Measurements from ENCODE around the gene HPGD. TPM values are rescaled to one million over a fixed set of nuclear protein-coding genes. Genes with fewer than 3 reads are reported as not detected.

HPGD gene
- total and polyA plus RNA-seq, 2 of the 4 experiments (the other 2 are of a cell fraction): not detected

DNA sequence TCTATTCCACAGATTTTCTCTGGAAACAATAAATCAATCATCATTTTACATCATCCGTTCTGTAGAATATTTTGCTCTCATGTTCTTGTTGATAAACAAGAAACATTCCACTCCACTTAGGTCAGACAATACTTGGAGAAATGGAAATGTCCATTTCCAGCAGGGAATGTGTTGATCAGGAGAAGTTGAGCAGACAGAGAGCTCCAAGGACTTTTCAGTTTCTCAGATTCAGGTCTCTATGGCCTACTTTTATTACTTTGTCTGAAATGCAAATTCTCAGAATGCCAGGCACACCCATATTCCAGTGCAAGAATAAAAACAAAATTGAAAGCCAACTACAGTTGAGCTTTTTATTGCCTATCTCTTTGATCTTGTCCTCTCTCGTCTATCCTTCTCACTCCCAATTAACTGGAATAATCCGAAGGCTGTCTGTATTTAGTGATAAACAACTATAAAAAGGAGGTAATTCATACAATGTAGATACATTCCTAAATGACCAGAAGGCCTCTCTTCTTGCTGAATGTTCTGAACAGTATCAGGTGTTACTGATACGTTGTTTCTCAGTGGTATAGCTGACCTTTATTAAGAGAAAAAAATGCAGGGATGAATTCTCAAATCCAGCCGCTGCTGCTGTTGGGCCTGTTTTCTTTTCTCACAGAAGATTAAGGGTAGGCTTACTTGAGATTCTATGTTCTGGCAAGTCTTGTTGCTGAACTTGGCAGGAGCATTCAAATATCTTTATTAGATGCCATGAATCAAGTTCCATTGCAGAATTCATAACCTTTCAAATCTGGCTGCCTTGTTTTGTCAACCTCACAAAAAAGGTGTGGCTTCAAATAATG, 72.1 kb downstream of the HPGD start:
- Histone ChIP-seq H3K14ac (replicated peaks; ENCODE audit: low read depth, low read length) (no peak overlapping the region), H3K9ac (ENCODE audit: low read depth, low read length) (no peak overlapping the region), H2BK120ac (ENCODE audit: low read depth, low read length) (no peak overlapping the region), H4K20me1 (ENCODE audit: insufficient read depth, low read length) (no peaks in the 10 kb centered on the region), H3K27me3 (ENCODE audit: control insufficient read depth, insufficient read depth, low read length) (no peaks in the 10 kb centered on the region), H3K18ac (ENCODE audit: low read depth, low read length) (no peak overlapping the region), H3K23ac (ENCODE audit: low read depth, low read length) (no peak overlapping the region), H2BK5ac (ENCODE audit: low read depth, low read length, poor library complexity, severe bottlenecking) (no peak overlapping the region), H3K9me1 (ENCODE audit: insufficient read depth, low read length) (no peaks in the 10 kb centered on the region), H3K27ac (ENCODE audit: insufficient read depth, low read length) (no peak overlapping the region), H3K56ac (ENCODE audit: extremely low read depth, insufficient read depth, low read length) (no peak overlapping the region), H3K4me1 (ENCODE audit: control insufficient read depth, insufficient read depth, low read length) (no peaks in the 10 kb centered on the region), H4K5ac (ENCODE audit: low read depth, low read length) (no peak overlapping the region), H2BK15ac (ENCODE audit: low read depth, low read length) (no peak overlapping the region), H2BK20ac (ENCODE audit: low read depth, low read length) (no peak overlapping the region), H3K9me3 (ENCODE audit: control insufficient read depth, insufficient read depth, low read length) (no peaks in the 10 kb centered on the region), H4K91ac (ENCODE audit: insufficient read depth, low read depth, low read length) (no peak overlapping the region), H2AFZ (replicated peaks; ENCODE audit: low read length, poor library complexity) (no peak overlapping the region), H3K4ac (ENCODE audit: low read depth, low read length) (no peak overlapping the region), H2AK9ac (replicated peaks; ENCODE audit: low read depth, low read length, poor library complexity) (no peak overlapping the region), H3K4me3 (ENCODE audit: insufficient read depth, low read depth, low read length) (no peak overlapping the region), H3K4me2 (ENCODE audit: low read depth, low read length) (no peak overlapping the region), H3K79me1 (ENCODE audit: low read depth in 1 of 2, low read length in 2 of 2) (no peaks in the 10 kb centered on the region), H2AK5ac (ENCODE audit: low read depth, low read length) (no peak overlapping the region), H4K8ac (ENCODE audit: low read depth in 2 of 2, low read length in 2 of 2) (no peak overlapping the region), H3K36me3 (ENCODE audit: control insufficient read depth, insufficient read depth, low read length) (no peaks in the 10 kb centered on the region)
- 21% methylated on average over 2 of the region's 5 CpGs; no CpG with 5 or more reads in 1 of the 2 experiments for WGBS, 2 experiments (ENCODE audit: extremely low coverage in 2 of 2, insufficient read length in 1 of 2)
- ChIA-PET POLR2A (ENCODE audit: unreplicated experiment) (no interaction called here), CTCF (no interaction called here)
- ATAC-seq (ENCODE audit: low read depth): no peak
- dilution Hi-C loops (cut with HindIII; ENCODE audit: low sequenced_read_pairs, unreplicated experiment) (no loop called here), in situ Hi-C loops (cut with MboI; ENCODE audit: low sequenced_read_pairs) (no loop called here), intact Hi-C loops (cut with micrococcal nuclease) (no loop called here)
- BruUV-seq (replicated peaks): no TSS peak
- TF ChIP-seq, protein P1, sequence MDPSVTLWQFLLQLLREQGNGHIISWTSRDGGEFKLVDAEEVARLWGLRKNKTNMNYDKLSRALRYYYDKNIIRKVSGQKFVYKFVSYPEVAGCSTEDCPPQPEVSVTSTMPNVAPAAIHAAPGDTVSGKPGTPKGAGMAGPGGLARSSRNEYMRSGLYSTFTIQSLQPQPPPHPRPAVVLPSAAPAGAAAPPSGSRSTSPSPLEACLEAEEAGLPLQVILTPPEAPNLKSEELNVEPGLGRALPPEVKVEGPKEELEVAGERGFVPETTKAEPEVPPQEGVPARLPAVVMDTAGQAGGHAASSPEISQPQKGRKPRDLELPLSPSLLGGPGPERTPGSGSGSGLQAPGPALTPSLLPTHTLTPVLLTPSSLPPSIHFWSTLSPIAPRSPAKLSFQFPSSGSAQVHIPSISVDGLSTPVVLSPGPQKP (IDR thresholded peaks at IDR 0.05; ENCODE audit: borderline replicate concordance, low read depth, low read length): no peak
- DNase-seq: no peak
